ENCODE measurements around the gene MSX2.
A peak's percentile ranks its signal among the peaks of the same experiment; 100 is the strongest.

GRCh38 chr5:174720612-174721529, 3.5 kb upstream of the MSX2 start:
- TF ChIP-seq EZH2 (IDR thresholded peaks at IDR 0.05; ENCODE audit: low read depth, low read length, severe bottlenecking) (peak; percentile 52), USF2 (IDR thresholded peaks at IDR 0.05; ENCODE audit: low read length) (no peak), JUN (IDR thresholded peaks at IDR 0.05; ENCODE audit: low read depth, low read length) (no peak), SAP30 (IDR thresholded peaks at IDR 0.05; ENCODE audit: insufficient read depth, insufficient replicate concordance, low read length) (no peak), CTCF (IDR thresholded peaks at IDR 0.05; ENCODE audit: control extremely low read depth in 1 of 3, insufficient read depth in 1 of 3, low read depth in 1 of 3, low read length in 3 of 3) (no peak), SIN3A (conservative IDR thresholded peaks at IDR 0.05 in 1 of 2, IDR thresholded peaks at IDR 0.05 in 1 of 2; ENCODE audit: low read depth in 1 of 2, low read length in 2 of 2) (peak in 1 of 2 experiments; percentile 49; a peak in 2 of 4 replicates), POLR2AphosphoS5 (IDR thresholded peaks at IDR 0.05; ENCODE audit: low read depth, low read length) (no peak), SP2 (IDR thresholded peaks at IDR 0.05; ENCODE audit: low read length) (no peak), E2F6 (IDR thresholded peaks at IDR 0.05) (no peak), TAF1 (IDR thresholded peaks at IDR 0.05; ENCODE audit: low read depth, low read length) (0 out of 2 replicates have a peak, but pooled peaks have one; percentile 28), ASH2L (IDR thresholded peaks at IDR 0.05; ENCODE audit: low read length) (no peak), POLR2A (IDR thresholded peaks at IDR 0.05; ENCODE audit: control extremely low read depth in 1 of 2, low read depth in 2 of 2, low read length in 2 of 2) (no peak), RXRA (IDR thresholded peaks at IDR 0.05; ENCODE audit: insufficient read depth, low read depth, low read length) (no peak)
